ENCODE measurements around the gene NDUFB6. TPM values are rescaled to one million over a fixed set of nuclear protein-coding genes. Genes with fewer than 3 reads are reported as not detected.

The NDUFB6 gene
- total RNA-seq (2022; extraction: Qiagen RNA extraction) = 102 to 119 TPM (median 107 TPM) in 5 replicates

GRCh38 chr9:32572900-32573523, at the start of gene NDUFB6:
TSS of gene NDUFB6 (minus strand) at chr9:32573159. CDS start at chr9:32573060, 99 bp downstream.

GRCh38 chr9:32552172-32552872, 20.6 kb downstream of the NDUFB6 start, which contains the start of the genes SMIM27 and TOPORS:
TSS of gene SMIM27 (plus strand) at chr9:32552327. CDS start at chr9:32552435, 108 bp downstream.
TSS of gene TOPORS (minus strand) at chr9:32552586. CDS start at chr9:32552436, 150 bp downstream.

GRCh38 chr9:32526041-32526706, 46.8 kb downstream of the NDUFB6 start, which contains the start of gene RIGI:
TSS of gene RIGI (minus strand) at chr9:32526196. CDS start at chr9:32526166, 30 bp downstream.

Other genes with a start within 250 kb of the NDUFB6 start
- gene ACO1, start 188.5 kb downstream of the NDUFB6 start, total RNA-seq (2022; extraction: Qiagen RNA extraction) = 26.0 to 31.2 TPM (median 26.8 TPM) in 5 replicates
- 2.4 to 3.8 TPM (median 2.5 TPM) in 5 replicates for gene RIGI, start 47.0 kb downstream of the NDUFB6 start, total RNA-seq (2022; extraction: Qiagen RNA extraction)
- gene SMIM27, start 20.8 kb downstream of the NDUFB6 start, total RNA-seq (2022; extraction: Qiagen RNA extraction) = 10.7 to 16.1 TPM (median 13.3 TPM) in 5 replicates
- 10.0 to 15.8 TPM (median 11.4 TPM) in 5 replicates for gene TOPORS, start 20.6 kb downstream of the NDUFB6 start, total RNA-seq (2022; extraction: Qiagen RNA extraction)
- gene TAF1L, start 62.5 kb upstream of the NDUFB6 start, total RNA-seq (2022; extraction: Qiagen RNA extraction) = 0.01 TPM in 1 of 5 replicates, not detected in the others
- 0.02 TPM in 1 of 5 replicates, not detected in the others for gene TMEM215, start 210.4 kb upstream of the NDUFB6 start, total RNA-seq (2022; extraction: Qiagen RNA extraction)